ENCODE measurements around the gene FER.
"Not testable (repeated sequence)": the region's sequence is repeated elsewhere in the genome, so short reads cannot be mapped to it uniquely, and the experiment has no call there.

FER gene
- 28.5 to 53.9 (median 40.5) reads per million in 18 experiments for total RNA-seq

DNA sequence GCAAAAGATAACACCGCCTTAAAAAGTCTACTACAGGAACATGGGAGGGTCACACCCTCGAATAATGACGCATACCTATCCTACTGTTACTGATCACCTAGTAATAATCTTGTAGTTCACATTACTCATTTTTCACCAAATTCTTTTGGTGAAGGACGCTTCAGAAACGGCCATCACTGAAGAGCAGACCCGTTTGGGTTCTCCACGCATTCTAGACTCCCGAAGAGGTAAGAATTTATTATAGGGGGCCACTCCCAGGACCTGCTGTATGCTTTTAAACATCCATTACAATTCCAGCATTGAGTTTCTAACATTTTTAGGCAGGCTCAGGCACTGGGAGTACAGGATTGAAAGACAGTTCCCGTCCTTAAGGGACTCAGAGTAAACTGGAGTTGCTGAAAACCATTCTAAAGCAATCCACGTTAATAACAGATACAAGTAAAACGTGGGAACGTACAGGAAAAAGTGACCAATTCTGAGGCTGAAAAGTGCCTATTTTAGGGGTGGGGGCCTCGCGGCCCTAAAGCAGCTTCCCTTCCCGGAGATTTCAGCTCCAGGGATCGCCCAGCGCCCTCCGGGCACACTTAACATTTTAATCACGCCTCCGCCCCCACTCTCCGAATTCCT is at the start of gene FER:
Gene FER, plus strand, starts transcription at position 124 of the 627 bp plus-strand sequence. CDS start 50,286 bp downstream, outside the sequence.
- DNase-seq: peak; percentile 46 to 51

DNA sequence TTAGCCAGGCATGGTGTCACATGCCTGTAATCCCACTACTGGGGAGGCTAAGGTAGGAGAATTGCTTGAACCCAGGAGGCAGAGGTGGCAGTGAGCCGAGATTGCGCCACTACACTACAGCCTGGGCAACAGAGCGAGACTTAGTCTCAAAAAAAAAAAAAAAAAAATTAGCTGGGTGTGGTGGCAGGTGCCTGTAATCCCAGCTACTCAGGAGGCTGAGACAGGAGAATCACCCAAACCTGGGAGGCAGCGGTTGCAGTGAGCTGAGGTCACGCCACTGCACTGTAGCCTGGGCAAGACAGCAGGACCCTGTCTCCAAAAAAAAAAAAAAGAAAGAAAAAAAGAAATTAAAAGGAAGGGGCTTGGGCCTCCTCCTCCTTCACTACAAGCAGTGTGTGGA is 47.3 kb upstream of the FER start:
- DNase-seq: not testable (repeated sequence)

DNA sequence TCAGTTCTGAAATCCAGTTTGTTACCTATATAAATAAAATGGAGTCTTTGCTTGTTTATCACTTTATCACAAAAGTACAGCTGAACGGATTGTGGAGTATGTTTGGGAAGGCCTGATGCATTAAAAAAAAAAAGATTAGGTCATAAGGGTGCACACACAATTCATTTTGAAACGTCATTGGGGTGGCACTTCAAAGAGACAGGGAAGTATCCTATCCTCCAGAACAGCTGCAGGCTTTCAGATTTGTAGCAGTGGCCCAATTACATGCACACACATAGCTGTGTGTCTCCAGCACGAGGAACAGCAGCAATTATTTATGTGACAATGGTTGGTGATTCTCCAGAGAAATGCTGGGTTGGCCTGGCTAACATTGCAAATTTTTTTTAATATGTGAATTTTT is 46.8 kb upstream of the FER start:
- DNase-seq: peak in 1 of 2 donors; percentile 8

GRCh38 chr5:108702546-108702945 is 45.2 kb upstream of the FER start:
- DNase-seq: no peak

DNA sequence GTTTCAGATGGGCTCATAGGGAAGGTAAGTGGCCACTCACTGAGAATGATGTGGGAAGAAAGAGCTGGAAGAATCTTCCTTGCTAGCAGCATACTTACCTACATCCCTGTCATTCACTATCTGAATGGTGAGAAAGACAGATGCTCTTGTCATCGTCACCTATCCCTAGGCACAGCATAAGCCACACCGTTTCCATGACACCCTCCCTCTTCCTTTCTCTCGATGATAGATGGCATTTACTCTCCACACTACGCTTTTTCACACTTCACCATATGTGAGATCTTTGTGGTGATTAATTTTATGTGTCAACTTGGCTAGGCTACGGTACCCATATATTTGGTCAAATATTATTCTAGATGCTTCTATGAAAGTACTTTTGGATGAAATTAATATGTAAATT is 44.4 kb upstream of the FER start:
- DNase-seq: no peak

DNA sequence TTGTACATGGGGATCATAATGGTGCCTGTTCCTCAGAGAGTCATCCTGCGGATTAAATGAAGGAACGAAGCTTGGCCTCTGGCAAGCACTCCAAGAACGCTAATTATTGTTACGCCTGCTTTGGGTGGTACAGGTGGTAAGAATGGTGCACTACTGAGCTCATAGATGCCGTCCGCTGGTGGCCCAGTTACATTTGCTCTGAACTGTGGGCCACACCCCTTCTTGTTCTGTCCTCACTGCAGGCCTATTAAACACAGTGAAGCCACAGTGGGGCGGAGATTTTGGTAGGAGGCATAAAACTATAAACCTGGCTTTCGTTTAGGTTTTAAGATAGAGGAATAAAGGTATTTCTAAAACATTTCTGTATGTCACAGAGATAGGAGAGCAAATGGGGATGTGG is 40.6 kb upstream of the FER start:
- no peak for DNase-seq

- DNase-seq: no peak
Measured at GRCh38 chr5:108711898-108712297, 35.8 kb upstream of the FER start.

DNA sequence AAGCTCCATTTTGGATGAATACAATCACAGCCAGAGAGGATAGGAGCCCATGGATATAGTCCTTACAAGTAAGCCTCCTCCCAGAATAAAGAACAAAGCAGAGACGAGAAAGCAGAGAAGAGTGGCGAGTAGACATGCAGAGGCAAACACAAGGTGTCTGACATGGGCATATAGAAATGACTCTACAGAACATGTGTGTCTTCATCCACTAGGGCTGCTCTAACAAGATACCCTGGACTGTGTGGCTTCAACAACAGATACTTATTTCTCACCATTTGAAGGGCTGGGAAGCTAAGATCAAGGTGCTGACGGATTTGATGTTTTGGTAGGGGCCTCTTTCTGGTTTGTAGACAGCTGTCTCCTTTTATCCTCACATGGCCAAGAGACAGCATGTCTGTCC is 32.3 kb upstream of the FER start:
- no peak for DNase-seq

- DNase-seq: peak; percentile 35 to 46
Measured at GRCh38 chr5:108720391-108720790, 27.3 kb upstream of the FER start.

DNA sequence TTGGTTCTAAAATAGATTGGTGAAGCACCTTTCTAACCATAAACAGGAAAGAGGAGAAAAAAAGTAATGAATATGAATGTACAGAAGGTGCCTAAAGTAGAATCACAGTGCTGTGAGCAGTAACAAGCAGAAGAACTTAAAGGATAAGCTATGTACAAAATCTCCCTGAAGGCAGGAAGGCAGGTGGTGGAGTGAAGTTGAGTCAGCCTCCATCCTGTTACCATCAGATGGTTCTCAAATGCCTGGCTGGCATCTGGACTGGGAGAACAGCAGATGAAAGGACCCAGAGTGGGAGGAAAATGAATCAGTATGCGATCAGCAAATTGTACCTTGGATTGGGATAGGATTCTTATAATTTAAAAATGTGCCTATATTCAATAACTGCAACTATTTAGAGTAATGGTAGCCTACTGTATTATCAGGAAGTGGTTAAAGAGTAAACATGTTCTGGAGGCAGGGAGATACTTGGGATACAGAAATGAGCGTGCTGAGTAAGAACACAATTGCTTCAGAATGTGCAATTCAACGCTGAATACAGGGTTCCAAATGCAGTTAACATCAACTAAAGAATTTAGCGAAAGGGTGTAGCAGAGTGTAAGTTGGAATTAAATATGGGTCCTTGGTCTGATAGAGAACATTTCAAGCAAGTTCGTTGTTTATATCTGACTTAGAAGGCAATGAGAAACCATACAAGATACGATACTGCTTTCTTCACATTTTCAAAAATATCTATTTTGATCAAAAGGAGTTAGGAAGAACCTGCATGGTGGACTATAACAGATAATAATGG is 21.1 kb upstream of the FER start:
- no peak for DNase-seq

DNA sequence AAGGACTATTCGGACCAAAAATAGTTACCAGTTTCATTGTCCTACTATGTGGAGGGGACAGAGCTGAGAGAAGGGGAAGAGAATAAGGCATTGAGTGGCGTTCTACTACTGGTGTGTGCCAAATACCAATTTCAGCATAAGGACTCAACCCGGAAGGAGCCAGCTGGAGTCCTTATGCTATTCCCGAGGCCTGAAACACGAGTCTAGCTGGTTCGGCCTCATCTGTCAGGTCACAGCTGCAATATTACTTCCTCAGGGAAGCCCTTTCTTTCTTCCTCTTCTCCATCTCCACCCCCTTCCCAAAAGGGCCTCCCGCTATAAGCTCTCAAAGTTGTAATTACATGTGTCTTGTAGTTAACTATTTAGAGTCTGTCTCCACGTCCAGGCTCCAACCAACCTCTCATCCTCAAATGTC is 20.5 kb upstream of the FER start:
- peak; percentile 68 to 72 for DNase-seq

GRCh38 chr5:108727651-108728565 is 19.8 kb upstream of the FER start:
- DNase-seq: peak; percentile 82 to 91

DNA sequence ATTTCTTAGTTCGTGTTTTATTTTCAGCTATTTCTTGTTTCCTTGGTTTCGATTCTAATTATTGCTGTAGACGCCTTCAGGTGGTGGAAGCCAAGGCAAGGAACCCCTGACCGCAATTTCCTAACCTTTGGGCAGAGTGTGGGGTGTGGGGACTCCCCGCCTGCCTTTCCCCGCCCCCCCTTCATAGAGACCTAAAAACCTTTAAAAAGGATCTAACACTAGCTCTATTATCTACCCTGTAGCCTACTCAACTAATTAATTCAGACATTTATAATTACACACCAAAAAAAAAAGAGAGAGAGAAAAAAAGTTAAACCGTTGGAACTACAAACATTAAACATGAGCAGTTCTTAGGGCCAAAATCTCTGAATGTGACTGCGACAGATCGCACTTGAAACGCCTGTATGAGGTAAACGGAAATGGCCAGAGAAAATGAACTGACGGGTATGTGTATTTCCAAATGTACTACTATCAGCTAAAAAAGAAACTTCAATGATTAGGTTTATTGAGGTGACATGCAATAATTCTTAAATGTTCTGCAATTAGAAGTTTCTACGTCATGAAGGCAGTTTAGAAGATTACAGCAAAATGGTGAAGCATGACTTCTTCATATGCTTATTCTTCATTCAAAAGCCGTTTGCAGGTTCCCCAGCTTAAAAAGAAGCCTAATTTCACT is 19.0 kb upstream of the FER start:
- DNase-seq: peak; percentile 30 to 34

DNA sequence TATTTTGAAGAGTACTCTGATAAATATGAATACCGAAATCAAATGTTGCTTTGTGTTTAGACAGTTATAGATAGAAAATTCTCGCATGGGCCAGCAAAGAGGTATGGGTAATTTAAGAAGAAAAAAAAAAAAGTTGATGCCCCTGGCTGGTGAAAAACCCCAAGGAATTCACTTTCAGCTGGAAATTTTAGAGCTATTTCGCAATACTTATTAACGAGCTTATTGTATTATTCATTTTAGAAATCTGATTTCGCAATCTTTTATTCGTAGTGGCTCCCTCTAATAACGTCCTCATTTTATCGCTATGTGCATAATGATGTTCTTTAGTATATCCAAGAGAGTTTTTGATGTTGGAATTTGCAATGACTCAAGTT is 18.5 kb upstream of the FER start:
- DNase-seq: no peak

GRCh38 chr5:108730617-108731340 is 16.9 kb upstream of the FER start:
- peak; percentile 70 to 71 for DNase-seq

DNA sequence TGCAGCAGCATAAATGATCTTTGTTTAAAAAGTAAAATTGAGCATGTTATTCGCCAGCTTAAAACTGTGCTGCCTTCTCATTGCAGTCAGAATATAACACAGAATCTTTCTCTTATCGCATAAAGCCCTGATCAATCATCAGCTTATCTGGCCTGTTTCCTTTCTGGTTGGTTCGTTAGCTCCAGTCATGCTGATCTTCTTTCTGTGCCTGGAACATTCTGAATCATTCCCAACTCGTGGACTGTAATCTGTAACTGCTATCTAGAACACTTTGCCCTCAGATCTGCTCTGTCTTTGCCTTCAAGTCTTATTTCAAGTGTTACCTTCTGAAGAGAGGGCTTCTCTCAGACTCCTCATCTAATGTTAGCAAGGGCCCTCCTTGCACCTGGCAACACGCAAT is 11.9 kb upstream of the FER start:
- no peak for DNase-seq

DNA sequence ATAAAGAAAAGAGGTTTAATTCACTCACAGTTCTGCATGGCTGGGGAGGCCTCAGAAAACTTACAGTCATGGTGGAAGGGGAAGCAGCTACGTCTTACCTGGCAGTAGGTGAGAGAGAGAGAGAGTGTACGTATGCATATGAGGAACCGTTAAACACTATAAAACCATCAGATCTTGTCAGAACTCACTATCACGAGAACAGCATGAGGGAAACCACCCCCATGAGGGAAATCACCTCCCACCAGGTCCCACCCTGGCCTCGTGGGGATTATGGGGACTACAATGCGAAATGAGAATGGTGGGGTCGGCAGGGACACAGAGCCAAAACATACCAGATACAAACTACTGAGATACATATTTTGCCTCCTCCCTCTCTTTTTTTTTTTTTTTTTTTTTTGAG is 10.8 kb upstream of the FER start:
- DNase-seq: no peak

- no peak for DNase-seq
Measured at GRCh38 chr5:108739376-108739775, 8.3 kb upstream of the FER start.

- no peak for DNase-seq
Measured at GRCh38 chr5:108739906-108740305, 7.8 kb upstream of the FER start.

GRCh38 chr5:108743319-108743718 is 4.4 kb upstream of the FER start:
- DNase-seq: no peak

- DNase-seq: no peak
Measured at GRCh38 chr5:108743846-108744245, 3.9 kb upstream of the FER start.

Measured in inflammatory macrophage (primary cell).